Panc1 (cell line): ENCODE data around the gene TENM3. TPM values are rescaled to one million over a fixed set of nuclear protein-coding genes. Genes with fewer than 3 reads are reported as not detected.

Source experiments
- ATAC-seq: fragments of 200-7000 bp; cut with Tn5 transposase; 2 replicates; pipeline ENCODE4 v1.9.1; 2020; ENCODE audit warnings: mild to moderate bottlenecking, moderate library complexity
- BruUV-seq: library from RNA; stranded (reverse); fragments of 400-500 nt; replicated peaks from 2 replicates; lab custom pipeline; 2021; lab: Mats Ljungman, UMichigan
- CTCF ChIA-PET: fragments of 300-600 bp; sonication (Branson Sonifier 250); formaldehyde crosslinking; loops from one replicate; lab custom pipeline; 2022; ENCODE audit warnings: antibody characterized with exemption; lab: Charles Lee
- POLR2A ChIA-PET: fragments of 300-600 bp; sonication (Branson Sonifier 250); formaldehyde crosslinking; loops from one replicate; lab custom pipeline; 2022; ENCODE audit warnings: antibody characterized with exemption; lab: Charles Lee
- DNase-seq: peaks from one replicate; pipeline ENCODE4 v3.0.0-alpha.2; 2010; ENCODE audit warnings: low read depth, low spot score
- H3K27ac ChIP-seq: 2 replicates; pipeline ENCODE4 v1.5.1; 2011; ENCODE audit warnings: mild to moderate bottlenecking, low read length, inconsistent platforms
- H3K27me3 ChIP-seq: fragments of 200-500 bp; sonication (Bioruptor generic); 2 replicates; pipeline ENCODE4 v1.6.0; 2014; ENCODE audit warnings: low read length, inconsistent platforms; ENCODE audit not compliant: control insufficient read depth, insufficient read depth
- H3K36me3 ChIP-seq: fragments of 200-500 bp; sonication (Bioruptor generic); 2 replicates; pipeline ENCODE4 v1.5.1; 2014; ENCODE audit warnings: inconsistent platforms, mild to moderate bottlenecking, low read length, moderate library complexity; ENCODE audit not compliant: control insufficient read depth, insufficient read depth
- H3K4me1 ChIP-seq: 2 replicates; pipeline ENCODE4 v1.5.1; 2011; ENCODE audit warnings: inconsistent platforms, mild to moderate bottlenecking, low read length, moderate library complexity; ENCODE audit not compliant: control insufficient read depth, insufficient read depth
- H3K4me3 ChIP-seq, 2 experiments: 2 replicates each; pipeline ENCODE4 v1.5.1; 2011 to 2012; ENCODE audit warnings: low read depth in 2 of 2, low read length in 2 of 2, mild to moderate bottlenecking in 2 of 2, inconsistent platforms in 1 of 2, moderate library complexity in 1 of 2
- H3K9me3 ChIP-seq: fragments of 200-500 bp; sonication (Bioruptor generic); 2 replicates; pipeline ENCODE4 v1.5.1; 2014; ENCODE audit warnings: low read depth, mild to moderate bottlenecking, inconsistent platforms, low read length, moderate library complexity; ENCODE audit not compliant: control insufficient read depth, insufficient read depth
- POLR2AphosphoS5 ChIP-seq: IDR thresholded peaks from 2 replicates; pipeline ENCODE4 v1.6.1; 2012; ENCODE audit warnings: mild to moderate bottlenecking, low read depth, low read length, moderate library complexity
- SIN3A ChIP-seq: IDR thresholded peaks from 2 replicates; pipeline ENCODE4 v1.6.1; 2012; ENCODE audit warnings: low read depth, mild to moderate bottlenecking, low read length, moderate library complexity, borderline replicate concordance; ENCODE audit not compliant: insufficient read depth
- TCF7L2 ChIP-seq: IDR thresholded peaks from 2 replicates; pipeline ENCODE4 v1.6.1; 2011; ENCODE audit warnings: mild to moderate bottlenecking, low read depth, low read length, inconsistent platforms
- in situ Hi-C: cut with HindIII; loops from 2 replicates; pipeline ENCODE4 v1.10.0; 2016; ENCODE audit warnings: low sequenced_read_pairs, low pct_unique_long_range_greater_than_20kb
- intact Hi-C: fragments of 100-400 bp; cut with micrococcal nuclease; formaldehyde crosslinking; loops from one replicate; pipeline ENCODE4 v1.10.0; 2022; ENCODE audit not compliant: unreplicated experiment
- total RNA-seq: library from RNA; stranded (reverse); gene quantifications from one replicate; pipeline ENCODE4 v1.2.1, GENCODE V29; 2021; ENCODE audit not compliant: unreplicated experiment
- TF ChIP-seq, protein P1 (sequence below): fragments of 450-650 bp; IDR thresholded peaks from 2 replicates; pipeline ENCODE4 v1.5.1; 2017; ENCODE audit warnings: mild to moderate bottlenecking
- TF ChIP-seq, protein P2 (sequence below), 2 experiments: IDR thresholded peaks; 2 replicates each; pipeline ENCODE4 v1.6.1; 2011 to 2012; ENCODE audit warnings: low read depth in 2 of 2, control low read depth in 1 of 2, low read length in 1 of 2, mild to moderate bottlenecking in 1 of 2, moderate library complexity in 1 of 2; ENCODE audit not compliant: insufficient read depth in 1 of 2

Gene TENM3
- total RNA-seq, 1 experiment from 2014 or later: 0.95 TPM

DNA sequence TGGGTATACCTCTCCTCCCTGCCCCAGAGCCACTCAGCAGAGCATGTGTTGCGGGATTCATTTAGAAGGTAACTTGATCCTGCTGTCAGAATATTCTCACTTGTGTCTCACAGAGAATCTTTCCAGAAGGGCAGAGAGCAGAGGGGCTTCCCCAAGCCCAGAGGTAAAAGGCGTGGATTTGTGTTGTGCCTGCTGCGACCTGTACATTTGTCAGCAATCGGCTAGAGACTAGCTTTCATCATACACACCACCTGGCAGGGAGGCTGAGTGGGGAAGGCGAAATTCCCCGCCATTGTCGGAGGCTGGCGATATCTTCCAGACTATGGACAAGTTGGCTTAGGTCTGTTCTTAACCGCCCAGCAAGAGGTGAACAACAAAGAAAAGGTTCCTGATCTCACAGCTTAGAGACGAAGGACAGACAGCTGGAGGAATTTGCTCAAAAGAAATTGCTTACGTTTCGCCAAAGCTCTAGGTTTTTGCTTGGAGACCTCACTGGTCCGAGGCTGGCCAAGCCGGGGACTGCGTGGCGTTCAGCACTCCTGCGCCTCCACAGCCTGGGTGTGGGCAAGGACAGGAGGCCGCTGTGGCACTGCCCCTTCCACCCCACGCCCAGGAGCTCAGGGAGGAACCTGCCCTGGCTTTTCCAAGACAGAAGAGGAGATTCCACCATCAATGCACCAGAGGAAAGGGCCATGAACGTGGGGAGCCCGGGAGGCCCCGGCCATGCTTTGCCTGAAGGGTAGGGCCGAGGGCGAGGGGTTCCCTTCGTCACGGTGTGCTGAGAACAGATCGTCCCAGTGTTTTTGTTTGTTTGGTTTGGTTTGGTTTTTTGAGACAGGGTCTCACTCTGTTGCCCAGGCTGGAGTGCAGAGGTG lies 604.6 kb downstream of the TENM3 start:
- POLR2A ChIA-PET: no interaction called here
- in situ Hi-C loops: no loop called here
- intact Hi-C loops: no loop called here

DNA sequence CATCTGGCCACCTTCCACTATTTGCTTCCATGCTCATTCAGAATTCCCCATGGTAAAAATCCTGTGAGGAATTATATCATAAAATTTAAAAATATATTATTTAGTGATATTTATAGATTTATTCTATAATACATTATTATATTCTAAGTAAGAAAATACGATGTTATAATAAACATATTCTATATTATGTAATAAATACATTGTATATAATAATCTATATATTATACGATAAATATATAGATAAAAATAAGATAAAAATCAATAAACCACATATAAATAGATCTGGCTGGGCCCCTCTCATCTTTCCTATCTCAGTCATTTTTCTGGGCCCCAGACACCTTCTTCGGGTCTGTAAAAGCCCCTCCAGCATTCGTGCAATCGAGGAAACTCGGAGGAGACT lies 605.5 kb downstream of the TENM3 start:
- CTCF ChIA-PET: no interaction called here
- Histone ChIP-seq H3K4me3 (no peak overlapping the region), H3K27me3 (no peaks in the 10 kb centered on the region), H3K36me3 (no peaks in the 10 kb centered on the region), H3K27ac (no peak overlapping the region), H3K9me3 (no peaks in the 10 kb centered on the region), H3K4me1 (no peaks in the 10 kb centered on the region)
- no peak for TF ChIP-seq SIN3A
- no peak for TF ChIP-seq TCF7L2
- TF ChIP-seq POLR2AphosphoS5: no peak
- TF ChIP-seq, protein P1, sequence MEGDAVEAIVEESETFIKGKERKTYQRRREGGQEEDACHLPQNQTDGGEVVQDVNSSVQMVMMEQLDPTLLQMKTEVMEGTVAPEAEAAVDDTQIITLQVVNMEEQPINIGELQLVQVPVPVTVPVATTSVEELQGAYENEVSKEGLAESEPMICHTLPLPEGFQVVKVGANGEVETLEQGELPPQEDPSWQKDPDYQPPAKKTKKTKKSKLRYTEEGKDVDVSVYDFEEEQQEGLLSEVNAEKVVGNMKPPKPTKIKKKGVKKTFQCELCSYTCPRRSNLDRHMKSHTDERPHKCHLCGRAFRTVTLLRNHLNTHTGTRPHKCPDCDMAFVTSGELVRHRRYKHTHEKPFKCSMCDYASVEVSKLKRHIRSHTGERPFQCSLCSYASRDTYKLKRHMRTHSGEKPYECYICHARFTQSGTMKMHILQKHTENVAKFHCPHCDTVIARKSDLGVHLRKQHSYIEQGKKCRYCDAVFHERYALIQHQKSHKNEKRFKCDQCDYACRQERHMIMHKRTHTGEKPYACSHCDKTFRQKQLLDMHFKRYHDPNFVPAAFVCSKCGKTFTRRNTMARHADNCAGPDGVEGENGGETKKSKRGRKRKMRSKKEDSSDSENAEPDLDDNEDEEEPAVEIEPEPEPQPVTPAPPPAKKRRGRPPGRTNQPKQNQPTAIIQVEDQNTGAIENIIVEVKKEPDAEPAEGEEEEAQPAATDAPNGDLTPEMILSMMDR: no peak
- TF ChIP-seq, protein P2, sequence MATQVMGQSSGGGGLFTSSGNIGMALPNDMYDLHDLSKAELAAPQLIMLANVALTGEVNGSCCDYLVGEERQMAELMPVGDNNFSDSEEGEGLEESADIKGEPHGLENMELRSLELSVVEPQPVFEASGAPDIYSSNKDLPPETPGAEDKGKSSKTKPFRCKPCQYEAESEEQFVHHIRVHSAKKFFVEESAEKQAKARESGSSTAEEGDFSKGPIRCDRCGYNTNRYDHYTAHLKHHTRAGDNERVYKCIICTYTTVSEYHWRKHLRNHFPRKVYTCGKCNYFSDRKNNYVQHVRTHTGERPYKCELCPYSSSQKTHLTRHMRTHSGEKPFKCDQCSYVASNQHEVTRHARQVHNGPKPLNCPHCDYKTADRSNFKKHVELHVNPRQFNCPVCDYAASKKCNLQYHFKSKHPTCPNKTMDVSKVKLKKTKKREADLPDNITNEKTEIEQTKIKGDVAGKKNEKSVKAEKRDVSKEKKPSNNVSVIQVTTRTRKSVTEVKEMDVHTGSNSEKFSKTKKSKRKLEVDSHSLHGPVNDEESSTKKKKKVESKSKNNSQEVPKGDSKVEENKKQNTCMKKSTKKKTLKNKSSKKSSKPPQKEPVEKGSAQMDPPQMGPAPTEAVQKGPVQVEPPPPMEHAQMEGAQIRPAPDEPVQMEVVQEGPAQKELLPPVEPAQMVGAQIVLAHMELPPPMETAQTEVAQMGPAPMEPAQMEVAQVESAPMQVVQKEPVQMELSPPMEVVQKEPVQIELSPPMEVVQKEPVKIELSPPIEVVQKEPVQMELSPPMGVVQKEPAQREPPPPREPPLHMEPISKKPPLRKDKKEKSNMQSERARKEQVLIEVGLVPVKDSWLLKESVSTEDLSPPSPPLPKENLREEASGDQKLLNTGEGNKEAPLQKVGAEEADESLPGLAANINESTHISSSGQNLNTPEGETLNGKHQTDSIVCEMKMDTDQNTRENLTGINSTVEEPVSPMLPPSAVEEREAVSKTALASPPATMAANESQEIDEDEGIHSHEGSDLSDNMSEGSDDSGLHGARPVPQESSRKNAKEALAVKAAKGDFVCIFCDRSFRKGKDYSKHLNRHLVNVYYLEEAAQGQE (IDR thresholded peaks at IDR 0.05; ENCODE audit: insufficient read depth in 1 of 2, low read depth in 2 of 2, low read length in 1 of 2): no peak
- ATAC-seq: no peak
- no peak for DNase-seq
- no TSS peak for BruUV-seq
- POLR2A ChIA-PET: no interaction called here
- intact Hi-C loops: no loop called here
- in situ Hi-C loops: no loop called here

More for the DNA sequence above, 604.6 kb downstream of the TENM3 start:
- no peak for TF ChIP-seq SIN3A
- no peak for TF ChIP-seq TCF7L2
- TF ChIP-seq, protein P1: no peak
- TF ChIP-seq, protein P2 (IDR thresholded peaks at IDR 0.05; ENCODE audit: insufficient read depth in 1 of 2, low read depth in 2 of 2, low read length in 1 of 2): no peak
- TF ChIP-seq POLR2AphosphoS5: no peak
- Histone ChIP-seq H3K27me3 (no peaks in the 10 kb centered on the region), H3K36me3 (no peaks in the 10 kb centered on the region), H3K4me3 (no peak overlapping the region), H3K4me1 (no peaks in the 10 kb centered on the region), H3K27ac (no peak overlapping the region), H3K9me3 (no peaks in the 10 kb centered on the region)
- CTCF ChIA-PET: no interaction called here
- DNase-seq (no peak), ATAC-seq (no peak)
- no TSS peak for BruUV-seq
